DND-41 (cell line): Measurements from ENCODE around the gene LUZP2.

Source experiments
- EZH2 ChIP-seq: IDR thresholded peaks from 3 replicates; pipeline ENCODE4 v1.6.1; 2012; ENCODE audit warnings: borderline replicate concordance, low read depth, mild to moderate bottlenecking, moderate library complexity, low read length, inconsistent platforms; ENCODE audit not compliant: severe bottlenecking
- TF ChIP-seq, protein P1 (sequence below): IDR thresholded peaks from 2 replicates; pipeline ENCODE4 v1.5.1; 2012; ENCODE audit warnings: borderline replicate concordance, low read length, moderate library complexity, mild to moderate bottlenecking; ENCODE audit not compliant: poor library complexity, severe bottlenecking; ENCODE audit errors: extremely low read depth

DNA sequence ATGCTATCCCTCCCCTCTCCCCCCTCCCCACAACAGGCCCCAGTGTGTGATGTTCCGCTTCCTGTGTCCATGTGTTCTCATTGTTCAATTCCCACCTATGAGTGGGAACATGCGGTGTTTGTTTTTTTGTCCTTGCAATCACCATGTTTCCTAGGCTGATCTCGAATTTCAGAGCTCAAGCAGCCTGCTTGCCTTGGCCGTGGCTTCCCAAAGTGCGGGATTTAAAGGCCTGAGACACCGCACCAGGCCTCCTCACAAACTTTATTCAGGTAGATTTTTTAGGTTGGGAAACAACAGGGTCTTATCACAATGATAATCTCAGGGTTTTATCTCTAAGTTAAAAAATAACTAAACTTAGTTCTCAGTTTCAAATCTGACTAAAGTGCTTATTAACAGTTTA lies 125.4 kb downstream of the LUZP2 start:
- TF ChIP-seq, protein P1, sequence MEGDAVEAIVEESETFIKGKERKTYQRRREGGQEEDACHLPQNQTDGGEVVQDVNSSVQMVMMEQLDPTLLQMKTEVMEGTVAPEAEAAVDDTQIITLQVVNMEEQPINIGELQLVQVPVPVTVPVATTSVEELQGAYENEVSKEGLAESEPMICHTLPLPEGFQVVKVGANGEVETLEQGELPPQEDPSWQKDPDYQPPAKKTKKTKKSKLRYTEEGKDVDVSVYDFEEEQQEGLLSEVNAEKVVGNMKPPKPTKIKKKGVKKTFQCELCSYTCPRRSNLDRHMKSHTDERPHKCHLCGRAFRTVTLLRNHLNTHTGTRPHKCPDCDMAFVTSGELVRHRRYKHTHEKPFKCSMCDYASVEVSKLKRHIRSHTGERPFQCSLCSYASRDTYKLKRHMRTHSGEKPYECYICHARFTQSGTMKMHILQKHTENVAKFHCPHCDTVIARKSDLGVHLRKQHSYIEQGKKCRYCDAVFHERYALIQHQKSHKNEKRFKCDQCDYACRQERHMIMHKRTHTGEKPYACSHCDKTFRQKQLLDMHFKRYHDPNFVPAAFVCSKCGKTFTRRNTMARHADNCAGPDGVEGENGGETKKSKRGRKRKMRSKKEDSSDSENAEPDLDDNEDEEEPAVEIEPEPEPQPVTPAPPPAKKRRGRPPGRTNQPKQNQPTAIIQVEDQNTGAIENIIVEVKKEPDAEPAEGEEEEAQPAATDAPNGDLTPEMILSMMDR, result no peak
- no peak for TF ChIP-seq EZH2
